ENCODE measurements around the gene PGBD2. TPM values are rescaled to one million over a fixed set of nuclear protein-coding genes. Genes with fewer than 3 reads are reported as not detected.
"Not testable (repeated sequence)": the region's sequence is repeated elsewhere in the genome, so short reads cannot be mapped to it uniquely, and the experiment has no call there.

PGBD2 gene
- polyA plus RNA-seq, 12 donors: 4.4 to 6.3 (median 5.5) TPM; not detected in 2

DNA sequence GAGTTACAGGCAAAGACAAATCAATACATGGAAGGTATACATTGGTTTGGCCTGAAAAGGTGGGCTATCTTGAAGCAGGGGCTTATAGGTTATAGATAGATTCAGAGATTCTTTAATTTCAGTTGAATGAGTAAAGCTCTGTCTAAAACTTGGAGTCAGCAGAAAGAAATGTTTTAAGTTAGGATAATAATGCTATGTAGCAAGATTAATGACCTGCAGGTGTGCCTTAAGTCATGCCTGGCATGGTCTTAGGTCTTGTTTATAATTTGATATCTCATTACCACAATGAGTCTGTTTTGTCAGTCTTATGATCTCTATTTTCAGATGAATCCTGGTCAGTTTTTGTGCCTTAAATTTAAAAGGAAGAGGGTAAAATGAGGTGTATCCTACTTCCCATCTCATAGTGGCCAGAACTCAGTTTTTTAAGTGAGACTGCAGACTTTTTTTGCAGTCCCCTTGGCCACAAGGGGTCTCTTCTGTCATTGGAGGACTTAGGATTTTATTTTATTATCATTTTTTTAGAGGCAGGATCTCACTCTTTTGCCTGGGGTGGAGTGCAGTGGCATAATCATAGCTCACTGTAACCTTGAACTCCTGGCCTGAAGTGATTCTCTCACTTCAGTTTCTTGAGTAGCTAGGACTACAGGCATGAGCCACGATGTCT is 21.3 kb upstream of the PGBD2 start:
- DNase-seq: no peak

DNA sequence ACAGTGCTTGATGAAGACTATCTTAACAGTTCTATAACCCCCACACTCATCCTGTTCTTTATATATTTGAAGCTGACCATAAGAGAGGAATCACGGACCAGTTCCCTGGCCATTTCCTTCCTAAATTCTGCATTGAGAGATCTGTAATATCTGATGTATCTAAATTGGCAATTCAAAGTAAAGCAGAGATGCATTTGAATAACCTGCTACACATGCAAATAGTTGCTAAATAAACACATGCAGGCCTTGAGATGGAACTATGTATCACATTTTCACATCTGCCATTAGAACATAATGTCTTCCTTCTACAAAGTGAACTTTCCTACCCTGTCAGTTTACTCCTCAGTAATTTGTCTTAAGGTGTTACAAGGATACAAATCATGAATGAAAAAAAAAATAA is 20.4 kb upstream of the PGBD2 start:
- no peak for DNase-seq

DNA sequence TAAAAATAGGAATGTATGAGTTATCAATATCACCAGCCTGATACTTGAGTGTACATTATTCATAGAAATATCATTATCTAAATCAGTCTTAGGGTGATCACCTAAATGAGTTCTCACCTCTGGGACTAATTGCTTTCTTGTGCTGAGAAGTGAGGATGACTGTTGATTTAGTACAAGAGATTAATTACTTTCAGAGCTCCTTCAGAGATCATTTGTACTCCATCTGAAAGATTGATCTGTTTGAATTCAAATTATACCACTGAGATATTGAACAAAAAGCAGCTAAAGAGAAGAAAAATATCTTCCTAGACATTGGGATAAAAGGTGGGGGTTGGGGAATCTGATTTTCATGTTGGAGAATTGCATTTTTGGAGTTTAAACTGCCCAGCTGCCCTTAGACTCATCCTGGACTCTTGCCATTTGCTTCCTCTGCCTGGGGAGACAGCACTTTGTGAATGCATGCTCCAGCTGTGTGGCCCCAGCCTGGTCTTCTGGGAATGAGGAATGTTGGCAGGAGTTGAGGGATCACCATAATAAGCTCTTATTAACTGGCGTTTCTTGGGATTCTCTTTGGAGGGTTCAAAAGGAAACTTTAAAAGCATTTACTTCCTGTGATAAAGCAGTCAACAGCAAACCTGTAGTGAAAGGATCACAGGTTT is 19.7 kb upstream of the PGBD2 start:
- peak; percentile 36 for DNase-seq

GRCh38 chr1:248889914-248890243 is 16.2 kb upstream of the PGBD2 start:
- DNase-seq: not testable (repeated sequence)

GRCh38 chr1:248890549-248891498 is 15.2 kb upstream of the PGBD2 start:
- DNase-seq: no peak

DNA sequence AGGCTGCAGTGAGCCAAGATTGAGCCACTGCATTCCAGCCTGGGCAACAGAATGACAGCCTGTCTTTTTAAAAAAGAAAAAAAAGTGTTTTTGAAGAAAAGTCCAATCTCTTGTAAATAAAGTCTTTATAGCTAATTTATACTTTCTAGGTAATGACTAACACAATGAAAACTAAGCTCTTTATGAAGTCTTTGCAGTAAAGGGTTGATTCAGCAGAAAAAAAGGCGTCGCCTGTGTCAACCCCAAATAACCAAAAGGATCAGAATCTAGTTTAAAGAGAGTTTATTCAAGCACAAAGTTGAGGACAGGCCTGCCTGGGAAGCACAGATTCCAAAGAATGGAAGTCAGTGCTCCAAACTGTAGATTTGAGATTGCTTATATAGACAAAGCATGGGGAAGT is 14.3 kb upstream of the PGBD2 start:
- DNase-seq: no peak

GRCh38 chr1:248892590-248892989 is 13.4 kb upstream of the PGBD2 start:
- no peak for DNase-seq

DNA sequence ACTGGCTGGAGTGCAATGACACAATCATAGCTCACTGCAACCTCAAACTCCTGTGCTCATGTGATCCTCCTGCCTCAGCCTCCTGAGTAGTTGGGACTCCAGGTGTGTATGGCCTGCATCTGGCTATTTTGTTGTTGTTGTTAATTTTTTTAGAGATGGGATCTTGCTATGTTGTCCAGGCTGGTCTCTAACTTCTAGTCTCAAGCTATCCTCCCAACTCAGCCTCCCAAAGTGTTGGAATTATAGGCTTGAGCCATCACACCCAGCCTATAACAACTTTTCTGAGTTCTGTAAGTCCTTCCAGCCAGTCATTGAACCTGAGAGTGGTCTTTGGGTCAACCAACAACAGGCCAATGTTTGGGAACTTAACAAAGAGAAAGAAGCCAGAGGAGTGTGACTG is 11.2 kb upstream of the PGBD2 start:
- no peak for DNase-seq

DNA sequence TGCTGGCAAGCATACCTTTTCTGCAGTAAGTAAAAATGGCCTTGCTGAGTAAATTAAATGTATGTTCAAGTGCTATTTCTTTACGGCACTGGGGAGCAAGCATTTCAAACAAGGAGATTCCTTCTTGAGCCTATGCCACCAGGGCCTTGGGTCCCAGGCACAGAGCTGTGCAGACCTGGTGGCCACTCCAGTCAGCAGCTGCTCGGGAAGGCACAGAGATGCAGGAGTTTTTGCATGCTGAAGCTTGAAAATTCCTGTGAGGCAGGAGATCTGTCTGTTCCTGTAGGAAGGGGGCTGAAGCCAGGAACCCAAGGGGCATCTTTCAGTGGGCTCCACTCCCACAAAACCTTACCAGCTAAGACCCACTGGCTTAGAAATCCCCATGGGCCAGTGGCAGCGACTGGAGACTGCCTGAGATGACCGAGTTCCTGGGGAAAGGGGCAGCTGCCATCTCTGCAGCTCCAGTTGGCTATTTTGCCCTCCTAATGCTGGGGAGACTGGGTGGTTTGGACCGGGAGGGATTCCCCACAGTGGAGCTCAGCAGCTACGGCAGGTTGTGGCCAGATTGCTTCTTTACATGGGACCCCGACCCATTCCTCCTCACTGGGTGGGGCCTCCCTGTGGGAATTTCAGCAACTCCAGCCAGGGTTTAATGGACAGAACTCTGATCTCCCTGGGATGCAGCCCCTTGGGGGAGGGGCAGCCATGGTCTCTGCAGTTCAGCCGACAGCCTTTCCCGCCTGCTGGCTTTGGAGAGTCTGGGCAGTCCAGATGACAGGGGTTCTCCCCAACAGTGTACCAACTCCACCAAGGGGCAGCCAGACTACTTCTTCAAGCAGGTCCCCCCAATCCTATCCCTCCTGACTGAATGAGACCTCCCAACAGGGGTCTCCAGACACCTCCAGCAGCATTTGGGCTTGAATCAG is 8.4 kb upstream of the PGBD2 start:
- no peak for DNase-seq

- no peak for DNase-seq
Observed at GRCh38 chr1:248900637-248901036, 5.4 kb upstream of the PGBD2 start.

DNA sequence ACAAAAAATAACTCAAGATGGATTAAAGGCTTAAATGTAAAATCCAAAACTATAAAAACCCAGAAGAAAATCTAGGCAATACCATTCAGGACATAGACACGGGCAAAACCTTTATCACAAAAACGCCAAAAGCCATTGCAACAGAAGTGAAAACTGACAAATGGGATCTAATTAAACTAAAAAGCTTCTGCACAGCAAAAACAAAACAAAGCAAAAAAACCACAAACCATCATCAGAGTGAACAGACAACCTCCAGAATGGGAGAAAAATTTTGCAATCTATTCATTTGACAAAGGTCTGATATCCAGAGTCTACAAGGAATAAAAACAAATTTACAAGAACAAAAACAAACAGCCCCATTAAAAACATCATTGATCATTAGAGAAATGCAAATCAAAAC is 4.5 kb upstream of the PGBD2 start:
- no peak for DNase-seq

GRCh38 chr1:248904437-248905216 is 1.4 kb upstream of the PGBD2 start:
- DNase-seq: no peak

GRCh38 chr1:248905662-248906008 is 400 bp upstream of the PGBD2 start:
- DNase-seq: no peak

GRCh38 chr1:248906753-248907661 is 972 bp downstream of the PGBD2 start:
- no peak for DNase-seq

DNA sequence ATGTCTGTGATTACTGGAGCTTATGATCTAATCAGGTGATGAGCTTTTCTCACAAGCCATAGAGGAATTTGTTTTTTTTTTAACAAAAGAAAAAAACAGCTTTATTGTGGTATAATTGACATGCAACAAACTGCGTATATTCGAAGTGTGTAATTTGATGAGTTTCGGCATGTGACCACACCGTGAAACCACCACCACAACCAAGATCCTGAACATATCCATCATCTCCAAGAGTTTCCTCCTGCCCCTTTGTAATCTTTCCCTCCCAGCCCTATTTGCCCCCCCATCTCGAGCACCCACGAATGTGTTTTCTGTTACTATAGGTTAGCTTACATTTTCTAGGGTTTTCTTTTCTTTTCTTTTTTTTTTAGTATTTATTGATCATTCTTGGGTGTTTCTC is 4.7 kb downstream of the PGBD2 start:
- DNase-seq: no peak

DNA sequence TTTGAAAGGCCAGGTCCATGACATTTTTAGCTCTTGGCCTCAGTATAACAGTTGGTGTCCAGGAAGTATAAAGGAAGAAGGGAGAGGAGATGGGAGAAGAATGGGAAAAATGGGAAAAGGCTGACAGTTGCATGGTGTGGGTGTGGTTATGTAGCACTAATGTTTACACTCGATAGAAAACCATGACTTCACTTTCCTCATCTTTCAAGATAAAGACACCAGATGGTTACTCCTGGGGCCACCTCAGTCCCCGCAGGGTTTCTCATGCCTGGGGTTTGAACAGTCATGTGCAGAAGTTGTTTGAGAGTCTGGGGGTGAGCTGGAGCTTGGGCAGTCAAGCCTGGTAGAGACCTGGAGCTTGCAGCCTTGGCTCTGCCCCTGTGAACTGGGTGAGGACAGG is 7.9 kb downstream of the PGBD2 start:
- no peak for DNase-seq

DNA sequence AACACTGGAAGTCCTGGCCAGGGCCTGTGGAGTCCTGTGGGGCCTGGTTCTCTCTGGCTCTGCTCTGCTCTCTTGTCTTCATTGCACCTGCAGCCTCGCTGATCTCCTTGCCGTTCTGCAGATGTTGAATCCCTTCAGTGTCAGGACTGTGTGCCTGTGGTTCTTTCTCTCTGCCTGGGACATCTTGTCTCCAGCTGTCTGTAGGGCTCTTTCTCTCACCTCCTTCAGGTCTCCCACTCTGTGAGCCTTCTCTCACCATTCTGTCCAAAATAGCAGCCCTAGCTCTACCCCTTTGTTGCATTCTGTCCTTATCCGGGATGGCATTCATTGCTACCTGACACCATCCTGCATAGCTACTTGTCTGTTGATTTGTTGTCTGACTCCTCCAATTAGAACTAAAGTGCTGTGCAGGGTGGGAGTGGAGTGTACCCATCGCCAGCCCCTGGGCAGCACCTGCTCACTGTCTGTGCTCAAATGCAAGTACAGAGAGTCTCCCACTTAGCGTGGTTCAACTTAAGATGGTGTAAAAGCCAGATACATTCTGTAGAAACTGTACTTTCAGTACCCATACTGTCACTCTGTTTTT is 8.9 kb downstream of the PGBD2 start:
- no peak for DNase-seq

GRCh38 chr1:248918131-248918530 is 12.1 kb downstream of the PGBD2 start:
- no peak for DNase-seq

All from muscle of arm (tissue), 12 donors.